DND-41 (cell line): ENCODE data around the gene DLK2.

ENCODE experiments used
- CTCF ChIP-seq: IDR thresholded peaks from 2 replicates; pipeline ENCODE4 v1.5.1; 2012; ENCODE audit warnings: borderline replicate concordance, low read length, moderate library complexity, mild to moderate bottlenecking; ENCODE audit not compliant: poor library complexity, severe bottlenecking; ENCODE audit errors: extremely low read depth
- EZH2 ChIP-seq: IDR thresholded peaks from 3 replicates; pipeline ENCODE4 v1.6.1; 2012; ENCODE audit warnings: borderline replicate concordance, low read depth, mild to moderate bottlenecking, moderate library complexity, low read length, inconsistent platforms; ENCODE audit not compliant: severe bottlenecking

DNA sequence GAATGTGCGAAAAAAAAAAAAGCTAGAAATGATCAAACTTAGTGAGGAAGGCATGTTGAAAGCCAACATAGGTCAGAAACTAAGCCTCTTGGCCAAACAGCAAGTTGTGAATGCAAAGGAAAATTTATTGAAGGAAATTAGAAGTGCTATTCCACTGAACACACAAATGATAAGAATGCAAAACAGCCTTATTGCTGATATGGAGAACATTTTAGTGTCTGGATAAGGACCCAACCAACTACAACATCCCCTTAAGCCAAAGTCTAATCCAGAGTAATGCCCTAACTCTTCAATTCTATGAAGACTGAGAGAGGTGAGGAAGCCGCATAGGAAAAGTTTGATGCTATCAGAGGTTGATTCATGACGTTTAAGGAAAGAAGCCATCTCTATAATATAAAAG is 33.5 kb downstream of the DLK2 start:
- TF ChIP-seq CTCF (no peak), EZH2 (no peak)
